GM18517 (cell line): ENCODE data around the gene METRN.

Experiments used
- ATAC-seq: cut with Tn5 transposase; IDR thresholded peaks from one replicate; pipeline ENCODE4 v1.9.1; 2021; ENCODE audit warnings: mild to moderate bottlenecking, moderate library complexity; ENCODE audit not compliant: unreplicated experiment

Gene METRN

DNA sequence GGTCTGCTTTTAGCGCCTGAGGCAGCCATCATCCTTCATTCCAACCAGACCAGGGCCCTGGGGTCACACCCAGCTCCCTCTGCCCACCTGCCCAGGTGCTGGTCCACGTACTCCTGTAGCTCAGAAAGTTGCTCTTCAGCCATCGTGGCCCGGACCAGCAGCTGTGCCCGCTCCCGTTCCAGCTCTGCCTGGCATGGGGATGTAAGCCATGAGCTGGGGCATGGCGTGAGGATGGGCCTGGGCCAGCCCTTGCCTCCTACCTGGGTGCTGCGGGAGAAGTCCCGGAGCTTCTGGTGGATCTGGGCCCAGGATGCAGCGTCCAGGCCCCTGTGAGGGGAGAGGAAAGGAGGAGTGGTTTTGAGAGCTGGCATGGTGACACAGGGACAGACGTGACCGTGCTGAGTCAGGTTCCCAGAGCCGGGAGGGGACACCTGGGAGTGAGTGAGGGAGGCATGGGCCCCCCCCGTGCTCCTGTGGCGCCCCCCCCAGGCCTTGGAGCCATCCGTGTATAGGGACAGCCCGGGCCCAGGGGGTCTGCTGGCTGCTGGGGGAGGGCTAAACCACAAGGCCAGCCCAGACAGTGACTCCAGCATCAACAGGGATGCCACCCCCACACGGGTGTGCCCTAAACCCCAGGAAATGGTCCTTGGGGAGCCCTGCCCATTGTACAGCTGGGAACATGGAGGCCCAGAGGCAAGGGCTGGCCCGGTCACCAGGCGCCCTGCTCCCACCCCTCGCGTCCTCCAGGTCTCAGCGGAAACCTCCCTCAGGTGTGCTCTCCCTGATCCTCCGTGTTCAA lies 8.1 kb downstream of the METRN start:
- no peak for ATAC-seq

- no peak for ATAC-seq
Observed at GRCh38 chr16:723695-724094, 8.8 kb downstream of the METRN start.

GRCh38 chr16:724188-725040 lies 9.5 kb downstream of the METRN start:
- ATAC-seq, result no peak

GRCh38 chr16:725041-725376 lies 10.1 kb downstream of the METRN start:
- no peak for ATAC-seq

DNA sequence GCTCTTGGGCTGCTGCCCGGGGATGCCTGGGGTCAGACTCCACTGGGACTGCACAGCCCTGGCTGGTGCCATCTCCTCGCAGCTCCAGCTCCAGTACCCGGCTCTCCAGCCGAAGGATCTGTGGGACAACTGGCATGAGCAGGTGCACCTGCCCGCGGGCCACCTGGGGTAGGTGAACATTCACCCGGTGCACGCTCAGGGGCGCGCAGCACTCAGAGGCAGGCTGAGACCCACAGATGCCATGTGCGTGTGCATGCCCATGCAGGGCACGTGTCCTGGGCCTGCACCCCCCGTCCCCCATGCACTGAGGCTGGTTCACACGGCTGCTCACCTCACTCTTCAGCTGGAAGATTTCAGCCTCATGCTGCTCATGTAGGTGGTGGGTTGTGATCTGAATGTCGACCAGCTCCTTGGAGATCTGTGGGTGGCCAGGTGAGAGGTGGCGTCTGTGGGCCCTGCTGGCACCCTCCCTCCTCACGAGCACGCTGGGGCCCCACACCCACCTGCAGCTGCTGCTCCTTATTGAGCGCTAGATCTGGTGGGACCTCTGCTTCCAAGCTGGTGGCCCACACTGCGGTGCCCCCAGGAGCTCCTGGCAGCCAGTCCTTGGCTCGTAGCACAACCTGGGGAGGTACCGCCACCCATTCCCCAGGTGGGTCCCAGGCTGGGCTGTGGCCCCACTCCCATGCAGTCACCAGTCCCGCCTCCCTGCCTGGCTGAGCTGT lies 10.7 kb downstream of the METRN start:
- ATAC-seq, result no peak

- no peak for ATAC-seq
Observed at GRCh38 chr16:726188-726437, 11.2 kb downstream of the METRN start.

- no peak for ATAC-seq
Observed at GRCh38 chr16:726438-727290, 11.7 kb downstream of the METRN start, which contains the start of the genes CCDC78 and HAGHL. Gene CCDC78, minus strand, starts transcription at chr16:726443. Its CDS starts 76 bp downstream, at chr16:726367. Gene HAGHL, plus strand, starts transcription at chr16:727106. Its CDS starts 404 bp downstream, at chr16:727510.

GRCh38 chr16:727291-727977 lies 12.5 kb downstream of the METRN start:
- ATAC-seq, result no peak

DNA sequence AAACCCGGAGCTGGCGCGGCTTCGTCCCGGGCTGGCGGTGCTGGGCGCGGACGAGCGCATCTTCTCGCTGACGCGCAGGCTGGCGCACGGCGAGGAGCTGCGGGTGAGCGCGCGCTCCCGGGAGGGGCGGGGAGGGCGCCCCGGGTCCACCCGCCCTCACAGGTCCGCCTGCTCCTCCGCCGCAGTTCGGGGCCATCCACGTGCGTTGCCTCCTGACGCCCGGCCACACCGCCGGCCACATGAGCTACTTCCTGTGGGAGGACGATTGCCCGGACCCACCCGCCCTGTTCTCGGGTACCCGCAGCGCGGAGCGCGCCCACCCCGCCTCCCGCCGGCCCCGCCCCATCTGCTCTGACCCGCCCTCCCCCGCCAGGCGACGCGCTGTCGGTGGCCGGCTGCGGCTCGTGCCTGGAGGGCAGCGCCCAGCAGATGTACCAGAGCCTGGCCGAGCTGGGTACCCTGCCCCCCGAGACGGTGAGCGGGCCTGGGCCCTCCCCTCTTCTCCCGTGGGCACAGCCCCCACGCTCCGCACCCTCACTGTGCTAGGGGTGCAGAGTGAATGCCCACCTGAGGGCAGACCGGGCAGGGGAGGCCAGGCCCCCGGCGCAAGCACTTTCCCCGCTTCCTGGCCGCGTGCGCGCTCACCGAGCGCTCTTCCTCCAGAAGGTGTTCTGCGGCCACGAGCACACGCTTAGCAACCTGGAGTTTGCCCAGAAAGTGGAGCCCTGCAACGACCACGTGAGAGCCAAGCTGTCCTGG lies 13.4 kb downstream of the METRN start:
- ATAC-seq, result peak; percentile 36

GRCh38 chr16:728890-729744 lies 14.2 kb downstream of the METRN start:
- ATAC-seq, result no peak

DNA sequence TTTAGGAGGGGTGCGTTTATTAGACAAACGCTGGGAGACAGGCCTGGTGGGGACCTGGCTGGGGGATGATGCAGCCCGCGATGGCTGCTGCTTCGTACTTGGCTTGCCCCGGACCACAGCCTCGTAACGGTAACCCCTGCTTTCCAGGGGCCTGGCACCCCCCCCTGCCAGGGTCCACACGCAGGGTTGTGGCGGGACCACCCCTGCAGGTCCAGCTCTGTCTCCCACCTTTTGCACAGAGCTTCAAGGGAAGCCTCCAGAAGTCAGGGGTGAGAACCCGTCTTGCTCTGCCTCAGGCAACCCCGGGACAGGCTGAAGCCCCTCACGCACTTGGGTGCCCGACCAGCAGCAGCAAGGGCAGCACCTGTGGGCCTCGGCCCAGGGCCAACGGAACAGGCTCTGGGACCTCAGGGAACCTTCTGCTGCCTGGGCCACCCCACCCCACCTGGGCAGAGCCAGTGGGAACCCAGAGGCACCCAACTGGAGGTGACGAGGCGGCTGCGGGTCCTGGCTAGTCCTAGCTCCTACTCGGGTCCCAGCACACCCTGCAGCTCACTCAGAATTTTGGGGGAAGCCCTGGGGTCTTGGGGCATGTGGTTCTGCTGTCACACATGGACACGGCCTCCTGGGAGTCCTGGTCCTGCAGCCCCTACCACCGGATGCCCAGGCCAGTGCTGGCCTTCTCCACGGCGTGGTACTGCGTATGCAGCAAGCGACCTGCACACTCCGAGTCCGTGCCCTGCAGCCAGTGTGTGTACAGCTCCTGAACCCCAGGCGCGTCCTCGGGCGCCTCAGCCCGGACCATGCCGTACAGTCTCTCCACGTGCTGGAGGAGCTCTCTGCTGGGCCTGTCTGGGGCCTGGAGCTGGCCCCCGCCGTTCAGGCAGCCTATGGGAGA lies 15.1 kb downstream of the METRN start:
- ATAC-seq, result no peak

DNA sequence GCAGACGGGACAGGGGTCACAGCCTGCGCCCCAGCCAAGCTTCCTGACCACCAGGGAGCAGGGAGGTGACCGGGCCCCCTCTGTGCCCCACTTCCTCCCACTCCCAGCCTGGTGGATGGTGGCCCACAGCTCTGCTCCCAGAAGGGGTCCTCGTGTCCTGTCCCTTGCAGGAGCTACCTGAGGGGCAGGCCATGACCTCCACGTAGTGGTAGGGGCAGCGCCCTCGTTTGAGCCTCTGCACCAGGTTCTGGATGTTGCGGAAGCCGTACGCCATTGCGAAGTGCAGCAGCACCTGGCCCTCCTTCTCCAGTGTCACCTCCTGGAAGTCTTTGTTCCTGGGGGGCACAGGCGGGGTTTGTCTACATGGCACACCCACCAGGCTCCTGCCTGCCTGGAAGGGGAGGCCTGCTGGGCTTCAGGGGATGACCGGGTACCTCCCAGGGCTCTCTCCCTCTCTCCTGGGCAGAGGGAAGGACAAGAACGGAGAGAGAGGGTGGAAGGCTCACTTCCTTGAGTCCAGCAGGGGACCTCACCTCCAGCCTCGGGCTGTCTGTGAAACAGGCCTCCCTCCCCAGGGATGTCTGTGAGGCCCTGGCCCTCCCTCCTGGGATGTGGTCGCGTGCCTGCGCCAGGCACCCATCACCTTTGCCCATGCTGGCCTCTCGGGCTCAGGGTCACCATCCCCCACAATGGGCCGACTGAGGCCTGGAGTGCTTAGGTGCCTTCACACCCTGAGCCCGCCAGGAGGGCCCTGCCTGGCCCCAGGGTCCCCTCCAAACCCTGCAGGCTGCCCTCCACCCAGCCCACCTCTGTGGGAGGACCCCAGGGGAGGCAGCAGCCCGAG lies 16.0 kb downstream of the METRN start:
- ATAC-seq, result no peak

GRCh38 chr16:732332-732731 lies 17.4 kb downstream of the METRN start:
- no peak for ATAC-seq

- ATAC-seq, result no peak
Observed at GRCh38 chr16:732936-733335, 18.0 kb downstream of the METRN start.

GRCh38 chr16:733382-734207 lies 18.7 kb downstream of the METRN start:
- ATAC-seq, result no peak
